Measurements from ENCODE around the gene TIAM2.
"Not testable (repeated sequence)": the region's sequence is repeated elsewhere in the genome, so short reads cannot be mapped to it uniquely, and the experiment has no call there.

The TIAM2 gene

GRCh38 chr6:155215906-155216305 lies 220.8 kb downstream of the TIAM2 start:
- H3K4me3 ChIP-seq (ENCODE audit: low read depth, low read length) = no peak overlapping the region
- TF ChIP-seq CTCF (IDR thresholded peaks at IDR 0.05; ENCODE audit: low read depth, low read length) = no peak

- TF ChIP-seq CTCF (IDR thresholded peaks at IDR 0.05; ENCODE audit: low read depth, low read length) = no peak
- no peak overlapping the region for H3K4me3 ChIP-seq (ENCODE audit: low read depth, low read length)
Measured at GRCh38 chr6:155216312-155217046, 221.4 kb downstream of the TIAM2 start.

GRCh38 chr6:155218711-155219110 lies 223.6 kb downstream of the TIAM2 start:
- H3K4me3 ChIP-seq (ENCODE audit: low read depth, low read length) = not testable (repeated sequence)

- no peak overlapping the region for H3K4me3 ChIP-seq (ENCODE audit: low read depth, low read length)
- no peak for TF ChIP-seq CTCF (IDR thresholded peaks at IDR 0.05; ENCODE audit: low read depth, low read length)
Measured at GRCh38 chr6:155219299-155219698, 224.2 kb downstream of the TIAM2 start.

- no peak overlapping the region for H3K4me3 ChIP-seq (ENCODE audit: low read depth, low read length)
- TF ChIP-seq CTCF (IDR thresholded peaks at IDR 0.05; ENCODE audit: low read depth, low read length) = no peak
Measured at GRCh38 chr6:155219858-155220301, 224.8 kb downstream of the TIAM2 start.

- no peak for TF ChIP-seq CTCF (IDR thresholded peaks at IDR 0.05; ENCODE audit: low read depth, low read length)
- H3K4me3 ChIP-seq (ENCODE audit: low read depth, low read length) = no peak overlapping the region
Measured at GRCh38 chr6:155221086-155221485, 226.0 kb downstream of the TIAM2 start.

- no peak overlapping the region for H3K4me3 ChIP-seq (ENCODE audit: low read depth, low read length)
- no peak for TF ChIP-seq CTCF (IDR thresholded peaks at IDR 0.05; ENCODE audit: low read depth, low read length)
Measured at GRCh38 chr6:155222506-155222905, 227.4 kb downstream of the TIAM2 start.

All from WI38 (cell line).